Measurements from ENCODE around the gene CALML6. TPM values are rescaled to one million over a fixed set of nuclear protein-coding genes. Genes with fewer than 3 reads are reported as not detected.

Gene CALML6
- total RNA-seq, 2 experiments from 2014 or later, result 0.54 to 5.1 TPM

GRCh38 chr1:1919304-1920056 is 4.4 kb downstream of the CALML6 start:
- no TSS peak for BruUV-seq (replicated peaks)
- peak; percentile 100 for DNase-seq (ENCODE audit: low spot score)
- ChIA-PET POLR2A (no interaction called here), CTCF (ENCODE audit: unreplicated experiment) (no interaction called here)
- Histone ChIP-seq H3K9me2 (ENCODE audit: insufficient read depth, low read length) (no peaks in the 10 kb centered on the region), H3K4me2 (ENCODE audit: low read length) (peak overlapping the region; percentile 83), H2AFZ (ENCODE audit: low read length) (peak overlapping the region; percentile 62; the same call in 1 of the 2 replicates), H3K4me1 (ENCODE audit: insufficient read depth, low read length, poor library complexity, severe bottlenecking) (peaks cover 12% of the 10 kb centered on the region), H3K4me3 (ENCODE audit: low read depth, low read length, poor library complexity, severe bottlenecking) (peak overlapping the region; percentile 70), H3K36me3 (ENCODE audit: insufficient read depth, low read length) (no peaks in the 10 kb centered on the region), H3K9me3 (ENCODE audit: low read length) (no peaks in the 10 kb centered on the region), H3K79me2 (ENCODE audit: insufficient read depth, low read depth, low read length) (no peaks in the 10 kb centered on the region), H3K27ac (ENCODE audit: low read depth, low read length, poor library complexity, severe bottlenecking) (no peak overlapping the region), H4K20me1 (ENCODE audit: insufficient read depth, low read length) (no peaks in the 10 kb centered on the region)
- intact Hi-C loops (cut with micrococcal nuclease; ENCODE audit: unreplicated experiment), result loop anchor here (2.0 kb wide), 1 partner anchor 213 kb away; no protein-coding TSS in a partner anchor
- no peak for TF ChIP-seq EZH2phosphoT487 (IDR thresholded peaks at IDR 0.05; ENCODE audit: borderline replicate concordance, low read depth, low read length)
- TF ChIP-seq CTCF (conservative IDR thresholded peaks at IDR 0.05; ENCODE audit: low read length), result no peak

DNA sequence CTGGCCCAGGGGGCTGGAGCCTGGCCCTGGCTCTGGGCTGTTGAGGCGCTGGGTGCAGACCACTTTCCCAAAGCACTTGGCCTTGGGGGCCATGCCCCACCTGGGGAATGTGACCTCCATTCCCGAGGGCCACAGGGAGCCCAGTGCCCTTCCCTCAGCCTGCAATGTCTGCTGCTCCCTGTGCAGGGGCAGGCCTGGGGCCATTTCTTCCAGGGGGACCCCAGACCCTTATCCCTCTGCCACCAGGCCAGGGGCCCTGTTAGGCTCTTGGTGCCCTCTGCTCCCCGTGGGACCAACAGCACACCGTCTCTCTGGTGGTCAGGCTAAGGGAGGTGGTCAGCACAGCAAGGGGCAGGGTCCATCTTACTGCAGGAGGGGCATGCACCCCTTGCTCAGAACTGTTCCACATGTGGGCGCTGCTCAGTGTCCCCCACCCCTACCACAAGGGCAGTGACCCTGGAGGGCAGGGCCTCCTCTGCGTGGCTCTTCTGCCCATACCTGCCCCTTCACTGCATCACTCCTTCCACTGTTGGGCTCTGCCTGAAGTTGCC is 5.1 kb downstream of the CALML6 start:
- Histone ChIP-seq H3K9me3 (ENCODE audit: low read length) (no peaks in the 10 kb centered on the region), H4K20me1 (ENCODE audit: insufficient read depth, low read length) (no peaks in the 10 kb centered on the region), H2AFZ (ENCODE audit: low read length) (no peak overlapping the region; the same call in 1 of the 2 replicates), H3K4me2 (ENCODE audit: low read length) (peak overlapping the region; percentile 54), H3K27ac (ENCODE audit: low read depth, low read length, poor library complexity, severe bottlenecking) (no peak overlapping the region), H3K9me2 (ENCODE audit: insufficient read depth, low read length) (no peaks in the 10 kb centered on the region), H3K36me3 (ENCODE audit: insufficient read depth, low read length) (no peaks in the 10 kb centered on the region), H3K79me2 (ENCODE audit: insufficient read depth, low read depth, low read length) (no peaks in the 10 kb centered on the region), H3K4me3 (ENCODE audit: low read depth, low read length, poor library complexity, severe bottlenecking) (peak overlapping the region; percentile 46), H3K4me1 (ENCODE audit: insufficient read depth, low read length, poor library complexity, severe bottlenecking) (peaks cover 12% of the 10 kb centered on the region)
- TF ChIP-seq EZH2phosphoT487 (IDR thresholded peaks at IDR 0.05; ENCODE audit: borderline replicate concordance, low read depth, low read length) (no peak), CTCF (conservative IDR thresholded peaks at IDR 0.05; ENCODE audit: low read length) (no peak)
- intact Hi-C loops (cut with micrococcal nuclease; ENCODE audit: unreplicated experiment), result no loop called here
- DNase-seq (ENCODE audit: low spot score), result no peak
- no TSS peak for BruUV-seq (replicated peaks)
- POLR2A ChIA-PET, result no interaction called here
- CTCF ChIA-PET (ENCODE audit: unreplicated experiment), result no interaction called here

Measured in OCI-LY7 (cell line).